GM23338 (cell line): ENCODE data around the gene ATP2B1. TPM values are rescaled to one million over a fixed set of nuclear protein-coding genes. Genes with fewer than 3 reads are reported as not detected.

Source experiments
- ATAC-seq: fragments of 200-7000 bp; cut with Tn5 transposase; 3 replicates; pipeline ENCODE4 v1.9.1; 2020
- DNase-seq: peaks from one replicate; pipeline ENCODE4 v3.0.0-alpha.2; 2015; ENCODE audit warnings: low spot score
- H2AFZ ChIP-seq: fragments of 200-600 bp; sonication (generic); 2 replicates; pipeline ENCODE4 v1.8.0; 2016; ENCODE audit warnings: antibody characterized with exemption, mild to moderate bottlenecking, moderate library complexity
- H3F3A ChIP-seq: fragments of 200-600 bp; sonication (generic); replicated peaks from 2 replicates; pipeline ENCODE4 v1.8.0; 2017; ENCODE audit warnings: antibody characterized with exemption, mixed run types, low read depth
- H3K27ac ChIP-seq: fragments of 200-600 bp; sonication (generic); 2 replicates; pipeline ENCODE4 v1.6.1; 2016; ENCODE audit warnings: low read depth
- H3K27me3 ChIP-seq: fragments of 200-600 bp; sonication (generic); 2 replicates; pipeline ENCODE4 v1.8.0; 2016; ENCODE audit warnings: mild to moderate bottlenecking, mixed run types, moderate library complexity; ENCODE audit not compliant: insufficient read depth
- H3K36me3 ChIP-seq: fragments of 200-600 bp; sonication (generic); 2 replicates; pipeline ENCODE4 v1.8.0; 2016; ENCODE audit warnings: mild to moderate bottlenecking; ENCODE audit not compliant: insufficient read depth
- H3K4me1 ChIP-seq: fragments of 200-600 bp; sonication (generic); 2 replicates; pipeline ENCODE4 v1.8.0; 2016; ENCODE audit warnings: mild to moderate bottlenecking, moderate library complexity; ENCODE audit not compliant: insufficient read depth
- H3K4me2 ChIP-seq: fragments of 200-600 bp; sonication (generic); 2 replicates; pipeline ENCODE4 v1.7.1; 2017; ENCODE audit warnings: mixed run types
- H3K4me3 ChIP-seq: fragments of 200-600 bp; sonication (generic); 2 replicates; pipeline ENCODE4 v1.6.1; 2016; ENCODE audit warnings: mixed run types
- H3K79me2 ChIP-seq: fragments of 200-600 bp; sonication (generic); replicated peaks from 2 replicates; pipeline ENCODE4 v1.8.0; 2017; ENCODE audit warnings: mild to moderate bottlenecking; ENCODE audit not compliant: insufficient read depth
- H3K9me2 ChIP-seq: fragments of 200-600 bp; sonication (generic); 2 replicates; pipeline ENCODE4 v1.8.0; 2017; ENCODE audit not compliant: insufficient read depth
- H4K20me1 ChIP-seq: fragments of 200-600 bp; sonication (generic); replicated peaks from 2 replicates; pipeline ENCODE4 v1.8.0; 2017; ENCODE audit warnings: mild to moderate bottlenecking; ENCODE audit not compliant: insufficient read depth
- H3K27ac Mint-ChIP-seq: 2 replicates; pipeline ENCODE4 v1.8.0; 2020; ENCODE audit warnings: inconsistent platforms, mild to moderate bottlenecking, moderate library complexity, mixed read lengths
- H3K27me3 Mint-ChIP-seq: 3 replicates; pipeline ENCODE4 v1.8.0; 2022; ENCODE audit warnings: low read depth, mild to moderate bottlenecking, moderate library complexity, mixed read lengths, inconsistent platforms; ENCODE audit not compliant: insufficient read depth, poor library complexity
- H3K36me3 Mint-ChIP-seq: 3 replicates; pipeline ENCODE4 v1.8.0; 2021; ENCODE audit warnings: low read depth, mild to moderate bottlenecking, inconsistent platforms, moderate library complexity, mixed read lengths
- H3K4me1 Mint-ChIP-seq: 3 replicates; pipeline ENCODE4 v1.8.0; 2020; ENCODE audit warnings: mild to moderate bottlenecking, inconsistent platforms, mixed read lengths
- H3K4me3 Mint-ChIP-seq: 3 replicates; pipeline ENCODE4 v1.8.0; 2021; ENCODE audit warnings: moderate library complexity, mild to moderate bottlenecking, inconsistent platforms, mixed read lengths
- H3K9me3 Mint-ChIP-seq: 3 replicates; pipeline ENCODE4 v1.8.0; 2020; ENCODE audit warnings: moderate library complexity, mild to moderate bottlenecking, inconsistent platforms, mixed read lengths
- EZH2 ChIP-seq: fragments of 200-600 bp; sonication (generic); IDR thresholded peaks from one replicate; pipeline ENCODE4 v1.8.0; 2017; ENCODE audit warnings: antibody characterized with exemption, mild to moderate bottlenecking, low read depth; ENCODE audit not compliant: unreplicated experiment
- JUNB ChIP-seq: IDR thresholded peaks from one replicate; pipeline ENCODE4 v1.6.1; 2016; ENCODE audit warnings: antibody characterized with exemption; ENCODE audit not compliant: unreplicated experiment
- POLR2AphosphoS5 ChIP-seq: IDR thresholded peaks from 2 replicates; pipeline ENCODE4 v1.6.1; 2016; ENCODE audit warnings: antibody characterized with exemption, low read depth
- STAT1 ChIP-seq: IDR thresholded peaks from one replicate; pipeline ENCODE4 v1.6.1; 2016; ENCODE audit warnings: antibody characterized with exemption; ENCODE audit not compliant: unreplicated experiment
- ZNF114 ChIP-seq: fragments of 250-450 bp; sonication (Bioruptor Pico); IDR thresholded peaks from 2 replicates; pipeline ENCODE4 v1.5.0; 2020; ENCODE audit warnings: mild to moderate bottlenecking, moderate library complexity
- polyA plus RNA-seq: library from polyadenylated mRNA; unstranded; fragments of >200 nt; fragmentation: Nextera tagmentation; extraction: Ambion mirVana; gene quantifications from 2 replicates; pipeline ENCODE4 v1.2.1, GENCODE V29; 2016
- total RNA-seq: library from RNA; depleted of rRNA; stranded (reverse); fragments of >200 nt; shearing (Covaris generic); gene quantifications from 2 replicates; pipeline ENCODE4 v1.2.3, GENCODE V29; 2014
- TF ChIP-seq, protein P1 (sequence below): IDR thresholded peaks from one replicate; pipeline ENCODE4 v1.6.1; 2018; ENCODE audit warnings: antibody characterized with exemption; ENCODE audit not compliant: unreplicated experiment
- TF ChIP-seq, protein P2 (sequence below): IDR thresholded peaks from 2 replicates; pipeline ENCODE4 v1.6.1; 2016; ENCODE audit warnings: antibody characterized with exemption
- TF ChIP-seq, protein P3 (sequence below), 2 experiments: fragments of 200-600 bp in 1 of 2; sonication (generic) in 1 of 2; conservative IDR thresholded peaks; 2 replicates each; pipeline versions ENCODE4 v1.5.1 to v1.6.1; 2016 to 2017; ENCODE audit warnings: antibody characterized with exemption in 2 of 2, low read depth in 2 of 2, mild to moderate bottlenecking in 2 of 2, moderate library complexity in 1 of 2

Gene ATP2B1
- total and polyA plus RNA-seq, 2 experiments from 2014 or later = 39.3 to 42.3 TPM

GRCh38 chr12:89732522-89732921 lies 23.9 kb upstream of the ATP2B1 start (continued):
- TF ChIP-seq, protein P1, sequence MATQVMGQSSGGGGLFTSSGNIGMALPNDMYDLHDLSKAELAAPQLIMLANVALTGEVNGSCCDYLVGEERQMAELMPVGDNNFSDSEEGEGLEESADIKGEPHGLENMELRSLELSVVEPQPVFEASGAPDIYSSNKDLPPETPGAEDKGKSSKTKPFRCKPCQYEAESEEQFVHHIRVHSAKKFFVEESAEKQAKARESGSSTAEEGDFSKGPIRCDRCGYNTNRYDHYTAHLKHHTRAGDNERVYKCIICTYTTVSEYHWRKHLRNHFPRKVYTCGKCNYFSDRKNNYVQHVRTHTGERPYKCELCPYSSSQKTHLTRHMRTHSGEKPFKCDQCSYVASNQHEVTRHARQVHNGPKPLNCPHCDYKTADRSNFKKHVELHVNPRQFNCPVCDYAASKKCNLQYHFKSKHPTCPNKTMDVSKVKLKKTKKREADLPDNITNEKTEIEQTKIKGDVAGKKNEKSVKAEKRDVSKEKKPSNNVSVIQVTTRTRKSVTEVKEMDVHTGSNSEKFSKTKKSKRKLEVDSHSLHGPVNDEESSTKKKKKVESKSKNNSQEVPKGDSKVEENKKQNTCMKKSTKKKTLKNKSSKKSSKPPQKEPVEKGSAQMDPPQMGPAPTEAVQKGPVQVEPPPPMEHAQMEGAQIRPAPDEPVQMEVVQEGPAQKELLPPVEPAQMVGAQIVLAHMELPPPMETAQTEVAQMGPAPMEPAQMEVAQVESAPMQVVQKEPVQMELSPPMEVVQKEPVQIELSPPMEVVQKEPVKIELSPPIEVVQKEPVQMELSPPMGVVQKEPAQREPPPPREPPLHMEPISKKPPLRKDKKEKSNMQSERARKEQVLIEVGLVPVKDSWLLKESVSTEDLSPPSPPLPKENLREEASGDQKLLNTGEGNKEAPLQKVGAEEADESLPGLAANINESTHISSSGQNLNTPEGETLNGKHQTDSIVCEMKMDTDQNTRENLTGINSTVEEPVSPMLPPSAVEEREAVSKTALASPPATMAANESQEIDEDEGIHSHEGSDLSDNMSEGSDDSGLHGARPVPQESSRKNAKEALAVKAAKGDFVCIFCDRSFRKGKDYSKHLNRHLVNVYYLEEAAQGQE = no peak
- TF ChIP-seq POLR2AphosphoS5 (no peak), STAT1 (no peak), EZH2 (no peak), ZNF114 (CRISPR knock-in tag) (no peak)

GRCh38 chr12:89731614-89732013 lies 23.0 kb upstream of the ATP2B1 start:
- Histone ChIP-seq H3K36me3 (no peaks in the 10 kb centered on the region), H2AFZ (no peak overlapping the region), H3K4me3 (no peak overlapping the region), H3K4me1 (no peaks in the 10 kb centered on the region), H3F3A (no peaks in the 10 kb centered on the region), H4K20me1 (no peaks in the 10 kb centered on the region), H3K9me2 (0 out of 2 replicates have a peak, but pooled peaks cover 3% of the 10 kb centered on the region), H3K27ac (no peak overlapping the region), H3K79me2 (no peaks in the 10 kb centered on the region), H3K27me3 (no peaks in the 10 kb centered on the region), H3K4me2 (no peak overlapping the region)
- no peak overlapping the region for H3K4me3 Mint-ChIP-seq
- H3K9me3 Mint-ChIP-seq = no peaks in the 10 kb centered on the region
- no peak overlapping the region for H3K27ac Mint-ChIP-seq
- TF ChIP-seq STAT1 (no peak), EZH2 (no peak), ZNF114 (CRISPR knock-in tag) (no peak), POLR2AphosphoS5 (no peak), JUNB (no peak)
- TF ChIP-seq, protein P2, sequence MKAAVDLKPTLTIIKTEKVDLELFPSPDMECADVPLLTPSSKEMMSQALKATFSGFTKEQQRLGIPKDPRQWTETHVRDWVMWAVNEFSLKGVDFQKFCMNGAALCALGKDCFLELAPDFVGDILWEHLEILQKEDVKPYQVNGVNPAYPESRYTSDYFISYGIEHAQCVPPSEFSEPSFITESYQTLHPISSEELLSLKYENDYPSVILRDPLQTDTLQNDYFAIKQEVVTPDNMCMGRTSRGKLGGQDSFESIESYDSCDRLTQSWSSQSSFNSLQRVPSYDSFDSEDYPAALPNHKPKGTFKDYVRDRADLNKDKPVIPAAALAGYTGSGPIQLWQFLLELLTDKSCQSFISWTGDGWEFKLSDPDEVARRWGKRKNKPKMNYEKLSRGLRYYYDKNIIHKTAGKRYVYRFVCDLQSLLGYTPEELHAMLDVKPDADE = no peak
- TF ChIP-seq, protein P3, sequence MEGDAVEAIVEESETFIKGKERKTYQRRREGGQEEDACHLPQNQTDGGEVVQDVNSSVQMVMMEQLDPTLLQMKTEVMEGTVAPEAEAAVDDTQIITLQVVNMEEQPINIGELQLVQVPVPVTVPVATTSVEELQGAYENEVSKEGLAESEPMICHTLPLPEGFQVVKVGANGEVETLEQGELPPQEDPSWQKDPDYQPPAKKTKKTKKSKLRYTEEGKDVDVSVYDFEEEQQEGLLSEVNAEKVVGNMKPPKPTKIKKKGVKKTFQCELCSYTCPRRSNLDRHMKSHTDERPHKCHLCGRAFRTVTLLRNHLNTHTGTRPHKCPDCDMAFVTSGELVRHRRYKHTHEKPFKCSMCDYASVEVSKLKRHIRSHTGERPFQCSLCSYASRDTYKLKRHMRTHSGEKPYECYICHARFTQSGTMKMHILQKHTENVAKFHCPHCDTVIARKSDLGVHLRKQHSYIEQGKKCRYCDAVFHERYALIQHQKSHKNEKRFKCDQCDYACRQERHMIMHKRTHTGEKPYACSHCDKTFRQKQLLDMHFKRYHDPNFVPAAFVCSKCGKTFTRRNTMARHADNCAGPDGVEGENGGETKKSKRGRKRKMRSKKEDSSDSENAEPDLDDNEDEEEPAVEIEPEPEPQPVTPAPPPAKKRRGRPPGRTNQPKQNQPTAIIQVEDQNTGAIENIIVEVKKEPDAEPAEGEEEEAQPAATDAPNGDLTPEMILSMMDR (conservative IDR thresholded peaks at IDR 0.05; ENCODE audit: low read depth in 2 of 2) = no peak
- TF ChIP-seq, protein P1 = no peak
- H3K27me3 Mint-ChIP-seq = no peaks in the 10 kb centered on the region
- no peaks in the 10 kb centered on the region for H3K36me3 Mint-ChIP-seq
- H3K4me1 Mint-ChIP-seq = no peaks in the 10 kb centered on the region
- DNase-seq = no peak
- no peak for ATAC-seq
